ENCODE results near the gene APBA2.

Gene APBA2

GRCh38 chr15:29090617-29091466 is 205.1 kb downstream of the APBA2 start:
- TF ChIP-seq, protein P1, sequence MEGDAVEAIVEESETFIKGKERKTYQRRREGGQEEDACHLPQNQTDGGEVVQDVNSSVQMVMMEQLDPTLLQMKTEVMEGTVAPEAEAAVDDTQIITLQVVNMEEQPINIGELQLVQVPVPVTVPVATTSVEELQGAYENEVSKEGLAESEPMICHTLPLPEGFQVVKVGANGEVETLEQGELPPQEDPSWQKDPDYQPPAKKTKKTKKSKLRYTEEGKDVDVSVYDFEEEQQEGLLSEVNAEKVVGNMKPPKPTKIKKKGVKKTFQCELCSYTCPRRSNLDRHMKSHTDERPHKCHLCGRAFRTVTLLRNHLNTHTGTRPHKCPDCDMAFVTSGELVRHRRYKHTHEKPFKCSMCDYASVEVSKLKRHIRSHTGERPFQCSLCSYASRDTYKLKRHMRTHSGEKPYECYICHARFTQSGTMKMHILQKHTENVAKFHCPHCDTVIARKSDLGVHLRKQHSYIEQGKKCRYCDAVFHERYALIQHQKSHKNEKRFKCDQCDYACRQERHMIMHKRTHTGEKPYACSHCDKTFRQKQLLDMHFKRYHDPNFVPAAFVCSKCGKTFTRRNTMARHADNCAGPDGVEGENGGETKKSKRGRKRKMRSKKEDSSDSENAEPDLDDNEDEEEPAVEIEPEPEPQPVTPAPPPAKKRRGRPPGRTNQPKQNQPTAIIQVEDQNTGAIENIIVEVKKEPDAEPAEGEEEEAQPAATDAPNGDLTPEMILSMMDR (IDR thresholded peaks at IDR 0.05; ENCODE audit: low read depth, low read length, missing control alignments), result peak; percentile 93
- DNase-seq (ENCODE audit: low read depth), result no peak
- H3K4me3 ChIP-seq (ENCODE audit: low read depth, low read length), result no peak overlapping the region

- TF ChIP-seq, protein P1 (IDR thresholded peaks at IDR 0.05; ENCODE audit: low read depth, low read length, missing control alignments), result no peak
- H3K4me3 ChIP-seq (ENCODE audit: low read depth, low read length), result no peak overlapping the region
- no peak for DNase-seq (ENCODE audit: low read depth)
Measured at GRCh38 chr15:29091666-29092065, 205.9 kb downstream of the APBA2 start.

DNA sequence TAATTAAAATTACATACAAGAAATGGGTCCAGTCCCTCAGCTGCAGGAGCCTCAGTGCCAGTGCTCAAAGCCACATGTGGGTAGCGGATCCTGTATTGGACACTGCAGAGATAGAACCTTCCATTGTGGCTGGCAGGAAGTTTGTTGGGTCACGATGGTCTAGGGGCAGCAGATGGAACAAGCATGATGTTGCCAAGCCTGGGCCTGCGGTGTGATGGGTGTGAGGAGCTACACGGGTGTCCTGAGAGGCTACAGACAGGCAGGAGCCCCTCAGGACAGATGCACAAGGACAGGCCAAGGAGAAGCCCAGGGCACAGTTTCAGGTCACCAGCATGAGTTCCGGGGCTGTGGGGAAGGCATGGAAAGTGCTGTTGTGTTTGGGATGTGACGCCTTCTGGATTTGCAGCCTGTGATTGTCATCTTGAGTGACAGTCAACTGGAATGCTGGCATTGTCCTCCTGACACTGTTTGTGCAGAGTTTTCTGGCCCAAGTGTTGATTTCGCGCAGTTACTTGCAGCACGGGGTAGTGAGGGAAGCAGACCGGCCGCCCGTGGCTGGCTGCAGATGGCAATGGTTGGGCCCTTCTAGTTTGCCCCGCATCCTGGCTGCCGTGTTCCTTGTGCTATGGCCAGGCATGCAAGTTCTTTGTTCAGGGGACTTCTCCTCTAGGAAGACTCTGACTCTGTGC is 206.7 kb downstream of the APBA2 start:
- no peak for DNase-seq (ENCODE audit: low read depth)
- H3K4me3 ChIP-seq (ENCODE audit: low read depth, low read length), result no peak overlapping the region
- TF ChIP-seq, protein P1 (IDR thresholded peaks at IDR 0.05; ENCODE audit: low read depth, low read length, missing control alignments), result no peak

- TF ChIP-seq, protein P1 (IDR thresholded peaks at IDR 0.05; ENCODE audit: low read depth, low read length, missing control alignments), result no peak
- no peak overlapping the region for H3K4me3 ChIP-seq (ENCODE audit: low read depth, low read length)
- DNase-seq (ENCODE audit: low read depth), result no peak
Measured at GRCh38 chr15:29093065-29093435, 207.3 kb downstream of the APBA2 start.

GRCh38 chr15:29093696-29094343 is 208.0 kb downstream of the APBA2 start:
- no peak for DNase-seq (ENCODE audit: low read depth)
- TF ChIP-seq, protein P1 (IDR thresholded peaks at IDR 0.05; ENCODE audit: low read depth, low read length, missing control alignments), result no peak
- H3K4me3 ChIP-seq (ENCODE audit: low read depth, low read length), result no peak overlapping the region

GRCh38 chr15:29094711-29095110 is 208.9 kb downstream of the APBA2 start:
- no peak overlapping the region for H3K4me3 ChIP-seq (ENCODE audit: low read depth, low read length)
- no peak for DNase-seq (ENCODE audit: low read depth)
- TF ChIP-seq, protein P1 (IDR thresholded peaks at IDR 0.05; ENCODE audit: low read depth, low read length, missing control alignments), result no peak
